Kidney epithelial cell (primary cell): Measurements from ENCODE around the gene IRGC. TPM values are rescaled to one million over a fixed set of nuclear protein-coding genes. Genes with fewer than 3 reads are reported as not detected.

Experiments used
- DNase-seq: peaks from one replicate; pipeline ENCODE4 v3.0.0-alpha.2; 2010; ENCODE audit warnings: low read depth
- H3K27me3 ChIP-seq: 2 replicates; pipeline ENCODE4 v1.6.0; 2011; ENCODE audit warnings: low read length; ENCODE audit not compliant: control insufficient read depth, insufficient read depth
- H3K36me3 ChIP-seq: 2 replicates; pipeline ENCODE4 v1.5.1; 2011; ENCODE audit warnings: low read length; ENCODE audit not compliant: control insufficient read depth, insufficient read depth
- H3K4me3 ChIP-seq: 2 replicates; pipeline ENCODE4 v1.5.1; 2011; ENCODE audit warnings: low read depth, mild to moderate bottlenecking, control low read depth, low read length
- total RNA-seq: library from RNA; depleted of rRNA; stranded (reverse); fragments of >200 nt; gene quantifications from 2 replicates; pipeline ENCODE4 v1.2.3, GENCODE V29; 2015
- TF ChIP-seq, protein P1 (sequence below): IDR thresholded peaks from 2 replicates; pipeline ENCODE4 v1.5.1; 2011; ENCODE audit warnings: mild to moderate bottlenecking, moderate library complexity, low read length, control low read depth, inconsistent platforms; ENCODE audit not compliant: insufficient read depth, poor library complexity, severe bottlenecking

The IRGC gene
- total RNA-seq, 1 donor from 2014 or later = not detected

- H3K36me3 ChIP-seq = peaks cover 2% of the 10 kb centered on the region
- H3K4me3 ChIP-seq = no peak overlapping the region
- TF ChIP-seq, protein P1, sequence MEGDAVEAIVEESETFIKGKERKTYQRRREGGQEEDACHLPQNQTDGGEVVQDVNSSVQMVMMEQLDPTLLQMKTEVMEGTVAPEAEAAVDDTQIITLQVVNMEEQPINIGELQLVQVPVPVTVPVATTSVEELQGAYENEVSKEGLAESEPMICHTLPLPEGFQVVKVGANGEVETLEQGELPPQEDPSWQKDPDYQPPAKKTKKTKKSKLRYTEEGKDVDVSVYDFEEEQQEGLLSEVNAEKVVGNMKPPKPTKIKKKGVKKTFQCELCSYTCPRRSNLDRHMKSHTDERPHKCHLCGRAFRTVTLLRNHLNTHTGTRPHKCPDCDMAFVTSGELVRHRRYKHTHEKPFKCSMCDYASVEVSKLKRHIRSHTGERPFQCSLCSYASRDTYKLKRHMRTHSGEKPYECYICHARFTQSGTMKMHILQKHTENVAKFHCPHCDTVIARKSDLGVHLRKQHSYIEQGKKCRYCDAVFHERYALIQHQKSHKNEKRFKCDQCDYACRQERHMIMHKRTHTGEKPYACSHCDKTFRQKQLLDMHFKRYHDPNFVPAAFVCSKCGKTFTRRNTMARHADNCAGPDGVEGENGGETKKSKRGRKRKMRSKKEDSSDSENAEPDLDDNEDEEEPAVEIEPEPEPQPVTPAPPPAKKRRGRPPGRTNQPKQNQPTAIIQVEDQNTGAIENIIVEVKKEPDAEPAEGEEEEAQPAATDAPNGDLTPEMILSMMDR = no peak
- no peak for DNase-seq
- H3K27me3 ChIP-seq = no peaks in the 10 kb centered on the region
Measured at GRCh38 chr19:43729919-43730318, 14.0 kb downstream of the IRGC start.

DNA sequence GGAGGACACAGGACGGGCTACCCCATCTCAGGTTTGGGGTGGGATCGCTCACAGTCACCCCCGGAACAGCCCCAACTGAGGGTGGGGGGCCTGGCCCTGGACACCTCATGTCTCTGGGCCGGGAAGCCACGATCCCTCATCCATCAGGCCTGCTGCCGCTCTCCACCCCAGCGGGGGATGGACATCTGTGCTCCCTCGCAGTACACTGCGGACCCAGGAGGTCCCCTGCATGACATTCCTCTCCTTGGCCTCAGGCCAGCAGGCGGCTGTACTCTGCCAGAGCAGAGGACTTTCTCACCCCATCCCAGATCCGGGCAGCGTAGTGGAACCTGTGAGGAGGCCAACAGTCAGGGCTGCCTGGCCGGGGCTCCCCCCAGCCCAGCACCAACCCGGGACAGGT lies 15.5 kb downstream of the IRGC start:
- H3K36me3 ChIP-seq = peaks cover 2% of the 10 kb centered on the region
- TF ChIP-seq, protein P1 = no peak
- no peak for DNase-seq
- H3K27me3 ChIP-seq = no peaks in the 10 kb centered on the region
- no peak overlapping the region for H3K4me3 ChIP-seq

DNA sequence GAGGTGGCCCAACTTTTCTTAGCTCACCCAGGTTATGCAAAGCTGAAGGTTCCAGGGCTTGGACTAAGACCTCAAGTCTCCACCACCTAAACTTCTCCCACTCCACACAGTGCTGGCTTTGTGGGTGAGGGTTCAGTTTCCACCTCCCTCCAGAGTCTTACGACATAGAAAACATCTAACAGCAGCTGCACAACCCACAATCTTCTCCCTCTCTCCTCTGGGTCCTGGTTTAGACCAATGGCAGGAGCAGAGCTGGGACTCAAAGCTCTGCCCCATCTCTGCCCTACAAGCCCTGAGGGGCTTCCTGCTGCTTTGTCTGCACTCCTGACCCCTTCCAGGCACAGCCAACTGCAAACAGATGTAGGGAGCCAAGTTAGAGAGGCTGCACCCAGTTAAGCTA lies 16.0 kb downstream of the IRGC start:
- Histone ChIP-seq H3K36me3 (peaks cover 2% of the 10 kb centered on the region), H3K27me3 (no peaks in the 10 kb centered on the region), H3K4me3 (no peak overlapping the region)
- no peak for DNase-seq
- TF ChIP-seq, protein P1 = no peak

GRCh38 chr19:43735013-43735412 lies 19.1 kb downstream of the IRGC start:
- DNase-seq = no peak
- H3K36me3 ChIP-seq = peaks cover 2% of the 10 kb centered on the region

GRCh38 chr19:43735957-43736356 lies 20.1 kb downstream of the IRGC start:
- Histone ChIP-seq H3K27me3 (no peaks in the 10 kb centered on the region), H3K36me3 (peaks cover 2% of the 10 kb centered on the region), H3K4me3 (no peak overlapping the region)
- TF ChIP-seq, protein P1 = no peak
- DNase-seq = no peak

More at GRCh38 chr19:43735013-43735412, 19.1 kb downstream of the IRGC start:
- TF ChIP-seq, protein P1 = no peak
- no peak overlapping the region for H3K4me3 ChIP-seq
- no peaks in the 10 kb centered on the region for H3K27me3 ChIP-seq

GRCh38 chr19:43738780-43739211 lies 22.9 kb downstream of the IRGC start:
- TF ChIP-seq, protein P1 = no peak
- Histone ChIP-seq H3K27me3 (no peaks in the 10 kb centered on the region), H3K4me3 (no peak overlapping the region), H3K36me3 (no peaks in the 10 kb centered on the region)
- no peak for DNase-seq
